GM12872 (cell line): Measurements from ENCODE around the gene AKIRIN1.

Experiments
- TF ChIP-seq, protein P1 (sequence below): IDR thresholded peaks from 3 replicates; pipeline ENCODE4 v1.5.1; 2011; ENCODE audit warnings: low read depth, mild to moderate bottlenecking, low read length, moderate library complexity; ENCODE audit not compliant: insufficient read depth

The AKIRIN1 gene, protein sequence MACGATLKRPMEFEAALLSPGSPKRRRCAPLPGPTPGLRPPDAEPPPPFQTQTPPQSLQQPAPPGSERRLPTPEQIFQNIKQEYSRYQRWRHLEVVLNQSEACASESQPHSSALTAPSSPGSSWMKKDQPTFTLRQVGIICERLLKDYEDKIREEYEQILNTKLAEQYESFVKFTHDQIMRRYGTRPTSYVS

DNA sequence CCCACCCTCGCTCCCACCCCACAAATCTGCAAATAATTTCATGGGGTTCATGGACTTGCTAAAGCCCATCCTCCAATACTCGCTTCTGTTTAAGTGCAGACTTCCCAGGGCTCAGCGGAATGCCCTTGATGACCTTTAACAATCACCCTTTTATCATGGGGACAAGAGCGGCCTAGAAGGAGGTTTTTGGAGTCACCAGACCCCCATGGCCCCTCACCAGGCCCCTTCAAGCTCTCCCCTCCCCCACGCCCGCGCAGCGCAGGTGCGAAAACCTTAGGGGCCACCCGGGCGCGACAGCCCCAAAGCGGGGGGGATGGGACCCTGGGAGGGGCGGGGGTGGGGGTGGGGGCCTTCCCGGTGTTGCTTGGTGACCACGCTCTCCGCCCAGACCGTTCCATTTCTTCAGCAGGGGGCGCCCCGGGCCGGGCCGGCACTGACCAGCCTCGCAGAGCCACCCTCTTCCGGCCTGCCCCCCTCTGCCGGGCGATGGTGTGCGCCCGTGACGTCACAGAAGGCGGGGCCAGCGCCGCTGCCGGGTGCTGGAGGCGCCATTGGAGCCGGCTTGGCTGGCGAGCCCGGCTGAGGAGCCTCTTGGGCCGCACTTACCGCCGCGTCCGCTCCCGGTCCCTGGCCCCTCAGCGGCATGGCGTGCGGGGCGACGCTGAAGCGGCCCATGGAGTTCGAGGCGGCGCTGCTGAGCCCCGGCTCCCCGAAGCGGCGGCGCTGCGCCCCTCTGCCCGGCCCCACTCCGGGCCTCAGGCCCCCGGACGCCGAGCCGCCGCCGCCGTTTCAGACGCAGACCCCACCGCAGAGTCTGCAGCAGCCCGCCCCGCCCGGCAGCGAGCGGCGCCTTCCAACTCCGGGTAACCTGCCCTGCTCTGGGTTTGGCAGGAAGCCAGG, at the start of gene AKIRIN1:
Gene AKIRIN1 (plus strand): TSS at position 539 of the 900 bp plus-strand sequence. CDS start 105 bp downstream, at position 644.
- TF ChIP-seq, protein P1, sequence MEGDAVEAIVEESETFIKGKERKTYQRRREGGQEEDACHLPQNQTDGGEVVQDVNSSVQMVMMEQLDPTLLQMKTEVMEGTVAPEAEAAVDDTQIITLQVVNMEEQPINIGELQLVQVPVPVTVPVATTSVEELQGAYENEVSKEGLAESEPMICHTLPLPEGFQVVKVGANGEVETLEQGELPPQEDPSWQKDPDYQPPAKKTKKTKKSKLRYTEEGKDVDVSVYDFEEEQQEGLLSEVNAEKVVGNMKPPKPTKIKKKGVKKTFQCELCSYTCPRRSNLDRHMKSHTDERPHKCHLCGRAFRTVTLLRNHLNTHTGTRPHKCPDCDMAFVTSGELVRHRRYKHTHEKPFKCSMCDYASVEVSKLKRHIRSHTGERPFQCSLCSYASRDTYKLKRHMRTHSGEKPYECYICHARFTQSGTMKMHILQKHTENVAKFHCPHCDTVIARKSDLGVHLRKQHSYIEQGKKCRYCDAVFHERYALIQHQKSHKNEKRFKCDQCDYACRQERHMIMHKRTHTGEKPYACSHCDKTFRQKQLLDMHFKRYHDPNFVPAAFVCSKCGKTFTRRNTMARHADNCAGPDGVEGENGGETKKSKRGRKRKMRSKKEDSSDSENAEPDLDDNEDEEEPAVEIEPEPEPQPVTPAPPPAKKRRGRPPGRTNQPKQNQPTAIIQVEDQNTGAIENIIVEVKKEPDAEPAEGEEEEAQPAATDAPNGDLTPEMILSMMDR, result no peak

DNA sequence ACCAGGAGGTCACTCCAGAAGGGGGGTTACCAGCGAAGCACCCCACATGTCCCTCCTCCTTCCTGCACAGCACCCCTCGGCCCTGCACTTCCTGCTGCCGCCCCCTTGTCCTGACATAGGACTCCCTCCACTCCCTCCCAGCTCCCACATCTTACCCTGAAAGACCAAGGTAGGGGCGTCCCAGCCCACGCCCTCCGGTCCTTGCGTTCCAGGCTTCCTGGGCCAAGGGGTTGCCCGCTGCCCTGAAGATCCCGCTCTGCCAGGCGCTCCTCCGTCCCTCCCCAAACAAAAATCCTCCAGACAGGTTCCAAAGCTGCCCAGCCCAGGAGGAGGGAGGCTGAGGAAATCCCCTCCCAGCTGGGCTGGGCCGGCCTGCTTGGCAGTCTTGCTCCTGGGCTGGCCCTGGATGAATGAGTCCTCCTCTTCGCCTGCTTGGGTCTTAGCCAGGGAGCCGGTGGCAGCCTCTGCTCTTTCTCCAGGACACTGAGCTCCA, 49.5 kb upstream of the AKIRIN1 start, which contains the start of gene RHBDL2:
Gene RHBDL2 (minus strand): TSS at position 304 of the 493 bp plus-strand sequence. CDS start 22,618 bp downstream, outside the sequence.
- TF ChIP-seq, protein P1, result no peak

DNA sequence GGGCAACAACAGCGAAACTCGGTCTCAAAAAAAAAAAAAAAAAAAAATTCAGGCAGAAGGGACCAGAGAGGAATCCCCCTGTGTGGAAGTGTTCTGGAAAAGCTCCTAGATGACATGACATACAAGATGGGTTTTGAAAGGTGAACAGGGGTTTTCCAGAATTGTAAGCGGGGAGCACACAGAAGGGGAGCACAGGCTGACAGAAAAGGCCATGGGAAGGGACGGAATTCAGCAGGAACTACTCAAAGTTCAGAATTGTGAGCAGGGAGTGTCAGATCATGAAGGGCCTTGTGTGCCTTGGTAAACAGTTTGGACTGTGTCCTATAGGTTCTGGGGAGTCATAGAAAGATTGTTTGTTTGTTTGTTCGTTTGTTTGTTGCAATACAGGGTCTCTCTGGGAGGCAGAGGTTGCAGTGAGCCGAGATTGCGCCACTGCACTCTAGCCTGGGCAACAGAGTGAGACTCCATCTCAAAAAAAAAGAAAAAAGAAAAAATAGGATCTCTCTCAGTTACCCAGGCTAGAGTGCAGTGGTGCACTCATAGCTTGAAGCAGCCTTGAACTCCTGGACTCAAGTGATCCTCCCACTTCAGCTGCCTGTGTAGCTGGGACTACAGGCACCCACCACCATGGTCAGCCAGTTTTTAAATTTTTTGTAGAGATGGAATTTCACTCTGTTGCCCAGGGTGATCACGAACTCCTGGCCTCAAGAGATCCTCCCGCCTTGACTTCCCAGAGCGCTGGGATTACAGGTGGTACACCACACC, 48.2 kb upstream of the AKIRIN1 start:
- TF ChIP-seq, protein P1, result no peak

DNA sequence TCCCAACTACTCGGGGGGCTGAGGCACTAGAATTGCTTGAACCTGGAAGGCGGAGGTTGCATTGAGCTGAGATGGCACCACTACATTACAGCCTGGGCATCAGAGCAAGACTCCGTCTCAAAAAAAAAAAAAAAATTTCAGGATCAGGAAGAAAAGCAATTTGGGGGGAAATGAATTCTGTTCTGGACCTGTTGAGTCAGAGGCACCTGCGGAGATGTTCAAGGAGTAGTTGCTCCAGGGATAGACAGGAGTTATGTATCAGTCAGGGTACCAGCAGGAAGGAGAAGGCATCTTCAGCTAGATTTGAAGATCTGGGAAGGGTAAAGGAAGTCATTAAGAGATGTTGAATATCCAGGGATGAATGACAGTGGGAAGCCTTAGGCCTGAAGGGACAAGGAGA, 46.5 kb upstream of the AKIRIN1 start:
- TF ChIP-seq, protein P1, result no peak

DNA sequence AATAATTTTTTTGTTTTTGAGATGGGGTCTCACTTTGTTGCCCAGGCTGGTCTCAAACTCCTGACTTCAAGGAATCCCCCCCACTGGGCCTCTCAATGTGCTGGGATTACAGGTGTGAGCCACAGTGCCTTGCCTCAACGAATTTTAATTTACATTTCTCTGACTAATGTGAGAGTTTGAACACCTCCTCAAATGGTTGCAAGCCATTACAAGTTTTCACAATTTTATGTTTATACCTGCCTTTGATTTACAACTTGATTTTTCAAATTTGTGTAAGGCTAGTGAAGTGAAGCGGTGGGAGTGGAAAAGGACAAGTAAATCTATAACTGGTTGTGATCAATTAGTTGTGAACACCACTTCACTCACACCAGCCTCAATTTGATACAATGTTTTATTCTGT, 40.5 kb upstream of the AKIRIN1 start:
- TF ChIP-seq, protein P1, result no peak

DNA sequence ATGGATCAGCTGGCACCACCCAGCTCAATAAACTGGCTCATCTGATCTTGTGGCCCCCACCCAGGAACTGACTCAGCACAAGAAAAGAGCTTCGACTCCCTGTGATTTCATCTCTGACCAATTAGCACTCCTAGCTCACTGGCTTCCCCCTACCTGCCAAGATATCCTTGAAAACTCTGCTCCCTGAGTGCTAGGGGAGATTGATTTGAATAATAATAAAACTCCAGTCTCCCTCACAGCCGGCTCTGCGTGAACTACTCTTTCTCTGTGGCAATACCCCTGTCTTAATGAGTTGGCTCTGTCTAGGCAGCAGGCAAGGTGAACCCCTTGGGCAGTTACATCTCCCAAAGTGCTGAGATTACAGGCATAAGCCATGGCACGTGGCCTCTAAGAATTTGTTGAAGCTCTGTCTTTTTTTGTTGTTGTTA, 37.6 kb upstream of the AKIRIN1 start:
- TF ChIP-seq, protein P1, result no peak
